Measurements from ENCODE around the gene HSPA1A.
"Not testable (repeated sequence)": the region's sequence is repeated elsewhere in the genome, so short reads cannot be mapped to it uniquely, and the experiment has no call there.

The HSPA1A gene

DNA sequence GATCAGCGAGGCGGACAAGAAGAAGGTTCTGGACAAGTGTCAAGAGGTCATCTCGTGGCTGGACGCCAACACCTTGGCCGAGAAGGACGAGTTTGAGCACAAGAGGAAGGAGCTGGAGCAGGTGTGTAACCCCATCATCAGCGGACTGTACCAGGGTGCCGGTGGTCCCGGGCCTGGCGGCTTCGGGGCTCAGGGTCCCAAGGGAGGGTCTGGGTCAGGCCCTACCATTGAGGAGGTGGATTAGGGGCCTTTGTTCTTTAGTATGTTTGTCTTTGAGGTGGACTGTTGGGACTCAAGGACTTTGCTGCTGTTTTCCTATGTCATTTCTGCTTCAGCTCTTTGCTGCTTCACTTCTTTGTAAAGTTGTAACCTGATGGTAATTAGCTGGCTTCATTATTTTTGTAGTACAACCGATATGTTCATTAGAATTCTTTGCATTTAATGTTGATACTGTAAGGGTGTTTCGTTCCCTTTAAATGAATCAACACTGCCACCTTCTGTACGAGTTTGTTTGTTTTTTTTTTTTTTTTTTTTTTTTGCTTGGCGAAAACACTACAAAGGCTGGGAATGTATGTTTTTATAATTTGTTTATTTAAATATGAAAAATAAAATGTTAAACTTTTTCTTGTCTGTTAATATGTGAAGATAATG, 14.4 kb downstream of the HSPA1A start:
- Histone ChIP-seq H3K4me3 (ENCODE audit: low read length) (peak overlapping the region; percentile 84), H3K9me3 (ENCODE audit: control insufficient read depth, low read length) (no peaks in the 10 kb centered on the region), H3K9ac (ENCODE audit: low read length) (peak overlapping the region; percentile 87), H3K27me3 (replicated peaks; ENCODE audit: control insufficient read depth, insufficient read depth, low read length) (no peaks in the 10 kb centered on the region), H3K36me3 (ENCODE audit: control insufficient read depth, insufficient read depth, low read length, severe bottlenecking) (no peaks in the 10 kb centered on the region), H3K4me1 (ENCODE audit: control insufficient read depth, insufficient read depth, low read length) (peaks cover 19% of the 10 kb centered on the region)
- peak; percentile 85 for DNase-seq (ENCODE audit: low read depth)

DNA sequence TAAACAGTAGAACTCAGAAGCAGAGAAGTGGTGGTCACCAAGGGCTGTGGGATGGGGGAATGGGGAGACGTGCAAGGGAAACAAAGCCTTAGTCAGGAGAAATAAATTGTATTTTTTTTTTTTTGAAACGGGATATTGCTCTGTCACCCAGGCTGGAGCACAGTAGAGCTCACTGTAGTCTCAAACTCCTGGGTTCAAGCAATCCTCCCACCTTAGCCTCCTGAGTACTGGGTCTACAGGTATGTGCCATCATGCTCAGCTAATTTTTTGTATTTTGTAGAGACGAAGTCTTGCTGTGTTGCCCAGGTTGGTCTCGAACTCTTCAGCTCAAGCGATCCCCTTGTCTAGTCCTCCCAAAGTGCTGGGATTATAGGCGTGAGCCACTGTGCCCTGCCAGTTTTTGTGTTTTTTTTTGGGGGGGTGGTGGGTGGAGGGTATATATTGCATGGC, 15.6 kb downstream of the HSPA1A start:
- Histone ChIP-seq H3K27me3 (replicated peaks; ENCODE audit: control insufficient read depth, insufficient read depth, low read length) (no peaks in the 10 kb centered on the region), H3K36me3 (ENCODE audit: control insufficient read depth, insufficient read depth, low read length, severe bottlenecking) (no peaks in the 10 kb centered on the region), H3K4me1 (ENCODE audit: control insufficient read depth, insufficient read depth, low read length) (peaks cover 20% of the 10 kb centered on the region), H3K4me3 (ENCODE audit: low read length) (peak overlapping the region; percentile 84), H3K9me3 (ENCODE audit: control insufficient read depth, low read length) (no peaks in the 10 kb centered on the region), H3K9ac (ENCODE audit: low read length) (peak overlapping the region; percentile 87)
- no peak for DNase-seq (ENCODE audit: low read depth)

DNA sequence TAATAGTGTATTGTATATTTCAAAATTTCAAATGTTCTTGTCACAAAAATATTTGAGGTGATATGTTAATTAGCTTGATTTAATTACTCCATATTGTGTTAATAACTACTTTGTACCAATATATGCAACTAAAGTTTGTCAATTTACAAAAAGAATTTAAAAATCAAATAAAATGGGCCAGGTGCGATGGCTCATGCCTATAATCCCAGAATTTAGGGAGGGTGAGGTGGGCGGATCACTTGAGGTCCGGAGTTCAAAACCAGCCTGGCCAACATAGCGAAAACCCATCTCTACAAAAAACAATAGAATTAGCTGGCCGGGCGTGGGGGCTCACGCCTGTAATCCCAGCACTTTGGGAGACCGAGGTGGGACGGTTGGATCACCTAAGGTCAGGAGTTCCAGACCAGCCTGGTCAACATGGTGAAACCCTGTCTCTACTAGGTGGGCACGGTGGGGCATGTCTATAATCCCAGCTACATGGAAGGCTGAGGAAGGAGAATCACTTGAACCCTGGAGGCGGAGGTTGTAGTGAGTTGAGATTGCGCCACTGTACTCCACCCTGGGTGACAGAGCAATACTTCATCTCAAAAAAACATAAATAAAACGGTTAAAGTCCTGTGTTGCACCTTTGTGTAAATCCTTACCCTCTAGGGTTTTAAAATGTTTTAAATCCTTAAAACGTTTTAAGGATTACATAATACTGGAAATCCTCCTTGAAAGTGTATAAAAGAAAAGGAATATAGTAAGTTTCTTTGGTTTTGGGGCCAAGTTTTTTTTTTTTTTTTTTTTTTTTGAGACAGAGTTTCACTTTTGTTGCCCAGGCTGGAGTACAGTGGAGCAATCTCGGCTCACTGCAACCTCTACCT, 16.2 kb downstream of the HSPA1A start:
- no peak for DNase-seq (ENCODE audit: low read depth)
- peak overlapping the region; percentile 87 for H3K9ac ChIP-seq (ENCODE audit: low read length)
- H3K4me1 ChIP-seq (ENCODE audit: control insufficient read depth, insufficient read depth, low read length) = peaks cover 23% of the 10 kb centered on the region
- H3K9me3 ChIP-seq (ENCODE audit: control insufficient read depth, low read length) = no peaks in the 10 kb centered on the region
- peaks cover 6% of the 10 kb centered on the region for H3K36me3 ChIP-seq (ENCODE audit: control insufficient read depth, insufficient read depth, low read length, severe bottlenecking)
- peak overlapping the region; percentile 84 for H3K4me3 ChIP-seq (ENCODE audit: low read length)
- no peaks in the 10 kb centered on the region for H3K27me3 ChIP-seq (replicated peaks; ENCODE audit: control insufficient read depth, insufficient read depth, low read length)

DNA sequence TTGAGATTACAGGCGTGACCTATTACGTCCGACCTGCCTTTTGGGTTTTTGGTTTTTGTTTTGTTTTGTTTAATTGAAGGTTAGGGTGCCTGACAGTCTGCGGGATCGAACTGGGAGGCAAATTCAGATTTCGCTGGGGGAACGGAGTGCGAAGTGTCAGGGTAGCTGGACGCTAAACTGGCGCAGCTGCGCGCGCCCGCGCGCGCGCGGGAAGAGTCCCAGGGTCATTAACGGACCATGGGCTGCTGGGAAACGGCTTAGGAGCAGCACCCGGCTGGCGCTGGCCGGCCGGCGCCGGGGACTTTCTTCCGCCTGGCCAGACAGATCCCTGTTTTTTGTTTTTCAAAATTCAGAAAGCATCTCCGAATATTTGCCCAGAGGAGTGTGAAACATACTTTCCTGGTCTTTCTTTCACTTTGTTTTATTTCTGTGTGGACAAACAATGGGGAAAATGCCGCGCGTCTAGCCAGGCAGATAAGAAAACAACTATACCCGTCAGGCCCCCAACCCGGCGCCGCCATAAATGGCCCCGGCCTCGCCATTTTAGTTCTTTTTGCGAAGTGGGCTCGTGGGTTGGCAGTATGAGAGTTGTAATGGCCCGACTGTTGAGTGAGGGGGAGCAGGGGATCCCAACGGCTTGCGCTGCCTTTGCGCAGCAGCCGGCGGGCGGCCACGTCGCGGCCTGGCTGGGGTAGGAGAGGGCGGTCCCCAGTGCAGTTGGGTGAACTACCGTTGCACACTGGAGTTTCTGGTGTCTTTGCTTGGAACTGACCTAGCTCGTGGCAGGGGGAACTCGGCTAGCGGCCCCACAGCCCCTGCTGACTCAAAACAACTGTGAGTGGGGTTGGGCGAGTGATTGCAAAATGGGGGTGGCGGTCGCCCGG, 19.3 kb downstream of the HSPA1A start:
- H3K36me3 ChIP-seq (ENCODE audit: control insufficient read depth, insufficient read depth, low read length, severe bottlenecking) = peaks cover 37% of the 10 kb centered on the region
- peak overlapping the region; percentile 99 for H3K9ac ChIP-seq (ENCODE audit: low read length)
- H3K4me1 ChIP-seq (ENCODE audit: control insufficient read depth, insufficient read depth, low read length) = peaks cover 40% of the 10 kb centered on the region
- H3K9me3 ChIP-seq (ENCODE audit: control insufficient read depth, low read length) = no peaks in the 10 kb centered on the region
- H3K4me3 ChIP-seq (ENCODE audit: low read length) = peak overlapping the region; percentile 95
- no peaks in the 10 kb centered on the region for H3K27me3 ChIP-seq (replicated peaks; ENCODE audit: control insufficient read depth, insufficient read depth, low read length)
- peak; percentile 92 for DNase-seq (ENCODE audit: low read depth)

DNA sequence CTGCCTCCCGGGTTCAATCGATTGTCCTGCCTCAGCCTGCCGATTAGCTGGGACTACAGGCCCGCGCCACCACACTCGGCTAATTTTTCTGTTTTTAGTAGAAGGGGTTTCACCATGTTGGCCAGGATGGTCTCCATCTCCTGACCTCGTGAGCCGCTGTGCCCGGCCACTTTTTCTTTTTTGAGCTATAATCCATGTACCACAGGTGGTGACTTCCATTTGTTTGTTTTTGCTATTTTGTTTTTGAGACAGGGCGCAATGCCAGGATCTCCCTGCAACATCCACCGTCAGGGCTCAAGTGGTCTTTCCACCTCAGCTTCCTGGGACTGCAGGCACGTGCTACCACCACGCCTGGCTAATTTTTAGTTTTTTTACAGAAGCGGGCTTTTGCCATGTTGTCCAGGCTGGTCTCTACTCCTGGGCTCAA, 20.7 kb downstream of the HSPA1A start:
- no peak for DNase-seq (ENCODE audit: low read depth)
- H3K27me3 ChIP-seq (replicated peaks; ENCODE audit: control insufficient read depth, insufficient read depth, low read length) = no peaks in the 10 kb centered on the region
- no peaks in the 10 kb centered on the region for H3K9me3 ChIP-seq (ENCODE audit: control insufficient read depth, low read length)
- H3K4me3 ChIP-seq (ENCODE audit: low read length) = peak overlapping the region; percentile 95
- H3K36me3 ChIP-seq (ENCODE audit: control insufficient read depth, insufficient read depth, low read length, severe bottlenecking) = peaks cover 51% of the 10 kb centered on the region
- peaks cover 36% of the 10 kb centered on the region for H3K4me1 ChIP-seq (ENCODE audit: control insufficient read depth, insufficient read depth, low read length)
- H3K9ac ChIP-seq (ENCODE audit: low read length) = peak overlapping the region; percentile 99

DNA sequence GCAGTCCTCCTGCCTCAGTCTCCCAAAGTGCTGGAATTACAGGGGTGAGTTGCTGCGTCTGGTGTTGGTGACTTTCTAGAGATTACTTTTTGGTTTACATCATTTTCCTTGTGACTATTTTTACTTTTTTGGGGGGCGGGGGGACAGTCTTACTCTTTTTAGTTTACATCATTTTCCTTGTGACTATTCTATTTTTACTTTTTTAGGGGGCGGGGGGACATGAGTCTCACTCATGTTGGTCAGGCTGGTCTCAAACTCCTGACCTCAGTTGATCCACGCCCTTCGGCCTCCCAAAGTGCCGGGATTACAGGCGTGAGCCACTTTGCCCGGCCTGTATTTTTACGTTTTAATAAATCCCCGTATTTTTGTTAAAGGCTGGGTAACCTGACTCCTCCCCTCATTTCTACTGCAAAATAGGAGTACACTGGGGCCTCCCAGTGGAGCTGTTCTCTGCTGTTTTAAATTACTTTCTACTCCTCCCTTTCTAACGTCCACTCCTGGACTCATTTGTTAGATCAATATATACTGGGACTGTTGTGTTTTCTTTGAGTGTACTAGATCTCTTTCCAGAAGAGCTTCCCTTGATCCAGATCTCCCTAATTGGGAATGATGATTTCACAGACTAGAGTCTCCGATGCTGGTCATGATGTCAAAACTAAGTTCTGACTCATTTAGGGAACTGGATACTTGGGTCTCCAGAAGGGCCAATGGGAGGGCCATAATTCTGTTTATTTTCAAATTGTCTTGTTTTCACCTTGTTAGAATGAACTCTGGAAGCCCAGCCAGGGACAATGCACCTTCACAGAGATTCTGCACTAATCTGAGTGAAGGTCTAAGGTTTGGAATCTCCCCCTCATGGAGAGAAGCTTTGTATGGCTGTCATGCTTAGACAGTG, 21.4 kb downstream of the HSPA1A start:
- Histone ChIP-seq H3K9ac (ENCODE audit: low read length) (peak overlapping the region; percentile 99), H3K9me3 (ENCODE audit: control insufficient read depth, low read length) (no peaks in the 10 kb centered on the region), H3K36me3 (ENCODE audit: control insufficient read depth, insufficient read depth, low read length, severe bottlenecking) (peaks cover 54% of the 10 kb centered on the region), H3K4me3 (ENCODE audit: low read length) (peak overlapping the region; percentile 95), H3K4me1 (ENCODE audit: control insufficient read depth, insufficient read depth, low read length) (peaks cover 30% of the 10 kb centered on the region), H3K27me3 (replicated peaks; ENCODE audit: control insufficient read depth, insufficient read depth, low read length) (no peaks in the 10 kb centered on the region)
- peak; percentile 76 for DNase-seq (ENCODE audit: low read depth)

DNA sequence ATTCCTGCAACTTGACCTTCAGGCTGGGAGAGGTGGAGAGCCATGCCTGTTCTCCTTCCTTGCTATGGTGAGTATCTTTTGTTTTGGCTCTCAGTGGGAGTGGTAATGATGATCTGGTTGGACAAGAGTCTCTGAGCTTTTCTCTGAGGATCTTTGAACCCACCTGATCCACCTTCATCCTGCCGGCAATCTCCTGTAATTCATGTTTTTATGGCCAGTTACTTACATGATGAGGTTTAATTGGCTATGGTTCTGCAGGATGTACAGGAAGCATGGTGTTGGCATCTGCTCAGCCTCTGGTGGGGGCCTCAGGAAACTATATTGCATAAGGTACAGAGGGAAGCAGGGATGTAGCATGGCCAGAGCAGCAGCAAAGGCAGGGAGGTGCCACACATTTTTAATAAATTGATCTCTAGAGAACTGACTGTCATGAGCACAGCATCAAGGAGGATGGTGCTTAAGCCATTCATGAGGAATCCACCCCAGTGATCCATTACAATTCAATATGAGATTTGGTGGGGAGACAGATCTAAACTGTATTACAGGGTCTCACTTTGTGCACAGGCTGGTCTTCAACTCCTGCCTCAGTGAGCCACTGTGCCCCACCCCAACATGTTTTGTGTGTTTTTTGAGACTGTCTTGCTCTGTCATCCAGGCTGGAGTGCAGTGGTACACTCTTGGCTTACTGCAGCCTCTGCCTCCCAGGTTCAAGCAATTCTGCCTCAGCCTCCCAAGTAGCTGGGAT, 22.2 kb downstream of the HSPA1A start:
- DNase-seq (ENCODE audit: low read depth) = no peak
- Histone ChIP-seq H3K4me3 (ENCODE audit: low read length) (peak overlapping the region; percentile 95), H3K36me3 (ENCODE audit: control insufficient read depth, insufficient read depth, low read length, severe bottlenecking) (peaks cover 54% of the 10 kb centered on the region), H3K9ac (ENCODE audit: low read length) (peak overlapping the region; percentile 99), H3K9me3 (ENCODE audit: control insufficient read depth, low read length) (no peaks in the 10 kb centered on the region), H3K4me1 (ENCODE audit: control insufficient read depth, insufficient read depth, low read length) (peaks cover 29% of the 10 kb centered on the region), H3K27me3 (replicated peaks; ENCODE audit: control insufficient read depth, insufficient read depth, low read length) (no peaks in the 10 kb centered on the region)

DNA sequence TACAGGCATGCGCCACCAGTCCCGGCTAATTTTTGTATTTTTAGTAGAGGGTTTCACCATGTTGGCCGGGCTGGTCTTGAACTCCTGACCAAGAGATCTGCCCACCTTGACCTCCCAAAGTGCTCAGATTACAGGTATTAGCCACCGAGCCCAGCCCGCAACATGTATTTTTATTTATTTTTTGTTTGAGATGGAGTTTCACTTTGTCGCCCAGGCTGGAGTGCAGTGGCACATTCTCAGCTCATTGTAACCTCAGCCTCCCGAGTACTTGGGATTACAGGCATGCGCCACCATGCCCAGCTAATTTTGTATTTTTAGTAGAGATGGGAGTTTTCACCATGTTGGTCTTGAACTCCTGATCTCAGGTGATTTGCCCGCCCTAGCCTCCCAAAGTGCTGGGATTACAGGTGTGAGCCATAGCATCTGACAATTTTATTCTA, 22.8 kb downstream of the HSPA1A start:
- Histone ChIP-seq H3K36me3 (ENCODE audit: control insufficient read depth, insufficient read depth, low read length, severe bottlenecking) (peaks cover 54% of the 10 kb centered on the region), H3K9ac (ENCODE audit: low read length) (peak overlapping the region; percentile 99), H3K4me1 (ENCODE audit: control insufficient read depth, insufficient read depth, low read length) (peaks cover 29% of the 10 kb centered on the region), H3K4me3 (ENCODE audit: low read length) (peak overlapping the region; percentile 95)
- not testable (repeated sequence) for H3K27me3 ChIP-seq (replicated peaks; ENCODE audit: control insufficient read depth, insufficient read depth, low read length); H3K9me3 ChIP-seq (ENCODE audit: control insufficient read depth, low read length); DNase-seq (ENCODE audit: low read depth)

DNA sequence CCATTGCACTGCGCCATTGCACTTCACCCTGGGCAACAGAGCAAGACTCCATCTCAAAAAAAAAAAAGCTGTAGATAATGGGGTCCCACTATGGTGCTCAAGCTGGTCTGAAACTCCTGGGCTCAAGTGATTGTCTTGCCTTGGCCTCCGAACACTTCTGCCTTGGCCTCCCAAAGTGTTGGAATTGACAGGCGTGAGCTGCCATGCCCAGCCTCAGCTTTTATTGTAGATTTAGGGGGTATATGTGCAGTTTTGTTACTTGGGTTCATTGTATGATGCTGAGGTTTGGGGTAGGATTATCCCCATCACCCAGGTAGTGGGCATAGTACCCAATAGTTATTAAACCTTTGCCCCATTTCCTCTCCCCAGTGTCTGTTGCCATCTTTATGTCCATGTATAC, 23.6 kb downstream of the HSPA1A start:
- no peaks in the 10 kb centered on the region for H3K27me3 ChIP-seq (replicated peaks; ENCODE audit: control insufficient read depth, insufficient read depth, low read length)
- peaks cover 54% of the 10 kb centered on the region for H3K36me3 ChIP-seq (ENCODE audit: control insufficient read depth, insufficient read depth, low read length, severe bottlenecking)
- no peak for DNase-seq (ENCODE audit: low read depth)

DNA sequence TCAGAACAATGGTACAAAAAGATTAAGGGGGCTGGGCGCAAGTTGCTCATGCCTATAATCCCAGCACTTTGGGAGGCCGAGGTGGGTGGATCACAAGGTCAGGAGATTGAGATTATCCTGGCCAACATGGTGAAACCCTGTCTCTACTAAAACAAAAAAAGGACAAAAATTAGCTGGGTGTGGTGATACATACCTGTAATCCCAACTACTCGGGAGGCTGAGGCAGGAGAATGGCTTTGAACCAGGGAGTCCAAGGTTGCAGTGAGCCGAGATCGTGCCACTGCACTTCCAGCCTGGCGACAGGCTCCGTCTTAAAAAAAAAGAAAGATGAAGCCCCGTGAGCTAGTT, 24.4 kb downstream of the HSPA1A start:
- not testable (repeated sequence) for H3K9me3 ChIP-seq (ENCODE audit: control insufficient read depth, low read length); H3K27me3 ChIP-seq (replicated peaks; ENCODE audit: control insufficient read depth, insufficient read depth, low read length); H3K9ac ChIP-seq (ENCODE audit: low read length); DNase-seq (ENCODE audit: low read depth); H3K4me3 ChIP-seq (ENCODE audit: low read length)
- Histone ChIP-seq H3K36me3 (ENCODE audit: control insufficient read depth, insufficient read depth, low read length, severe bottlenecking) (peaks cover 54% of the 10 kb centered on the region), H3K4me1 (ENCODE audit: control insufficient read depth, insufficient read depth, low read length) (peaks cover 25% of the 10 kb centered on the region)

More for the DNA sequence above, 23.6 kb downstream of the HSPA1A start:
- no peaks in the 10 kb centered on the region for H3K9me3 ChIP-seq (ENCODE audit: control insufficient read depth, low read length)
- peaks cover 28% of the 10 kb centered on the region for H3K4me1 ChIP-seq (ENCODE audit: control insufficient read depth, insufficient read depth, low read length)
- peak overlapping the region; percentile 16 for H3K4me3 ChIP-seq (ENCODE audit: low read length)
- H3K9ac ChIP-seq (ENCODE audit: low read length) = no peak overlapping the region

Measured in adipocyte (in vitro differentiated cells).